Muscle layer of colon (tissue), 2 donors: Measurements from ENCODE around the gene SLC16A10.
"Not testable (repeated sequence)": the region's sequence is repeated elsewhere in the genome, so short reads cannot be mapped to it uniquely, and the experiment has no call there.

Experiments used
- H3K27ac ChIP-seq: one replicate; pipeline ENCODE4 v1.7.0; 2013; ENCODE audit warnings: low read depth, mild to moderate bottlenecking, low read length, moderate library complexity
- H3K27me3 ChIP-seq, 2 donors: one replicate each; pipeline ENCODE4 v1.7.0; 2013; ENCODE audit warnings: low read length in 2 of 2, mild to moderate bottlenecking in 2 of 2; ENCODE audit not compliant: insufficient read depth in 2 of 2, control insufficient read depth in 1 of 2
- H3K36me3 ChIP-seq: one replicate; pipeline ENCODE4 v1.7.0; 2013; ENCODE audit warnings: mild to moderate bottlenecking, low read length; ENCODE audit not compliant: insufficient read depth
- H3K4me1 ChIP-seq: one replicate; pipeline ENCODE4 v1.7.0; 2013; ENCODE audit warnings: mild to moderate bottlenecking, low read length; ENCODE audit not compliant: insufficient read depth
- H3K4me3 ChIP-seq, 2 donors: one replicate each; pipeline ENCODE4 v1.7.0; 2013; ENCODE audit warnings: low read length in 2 of 2, low read depth in 1 of 2, mild to moderate bottlenecking in 1 of 2, moderate library complexity in 1 of 2
- H3K9ac ChIP-seq: one replicate; pipeline ENCODE4 v1.7.0; 2013; ENCODE audit warnings: low read length
- H3K9me3 ChIP-seq: one replicate; pipeline ENCODE4 v1.7.0; 2013; ENCODE audit warnings: mild to moderate bottlenecking, low read length
- donor health status: abdominal sarcoma.
- donor health status: Adenocarcinoma of cecum.

SLC16A10 gene

DNA sequence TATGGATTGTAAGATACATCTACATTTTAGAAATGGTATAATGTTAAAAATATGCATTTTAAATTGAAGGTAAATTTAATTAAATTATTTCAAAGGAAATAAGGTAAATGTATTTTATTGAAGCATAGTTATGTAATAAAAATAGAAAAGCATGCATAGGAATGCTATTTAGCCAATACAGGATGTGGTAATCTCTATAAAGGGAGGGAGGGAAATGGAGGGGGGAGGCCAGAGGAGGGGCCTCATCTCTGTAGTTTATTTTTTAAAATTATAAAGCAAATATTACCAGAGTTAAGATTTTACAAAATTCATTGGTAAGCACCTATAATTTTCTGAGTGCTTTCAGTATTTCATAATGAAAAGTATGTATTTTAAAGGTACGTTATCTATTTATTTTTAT, 27.2 kb downstream of the SLC16A10 start:
- Histone ChIP-seq H3K27ac (no peak overlapping the region), H3K9ac (no peak overlapping the region), H3K4me1 (no peaks in the 10 kb centered on the region)

GRCh38 chr6:111118826-111119225, 31.5 kb downstream of the SLC16A10 start:
- Histone ChIP-seq H3K4me1 (no peaks in the 10 kb centered on the region), H3K27ac (no peak overlapping the region)

More for the DNA sequence above, 27.2 kb downstream of the SLC16A10 start:
- Histone ChIP-seq H3K9me3 (no peaks in the 10 kb centered on the region), H3K27me3 (no peaks in the 10 kb centered on the region), H3K4me3 (no peak overlapping the region), H3K36me3 (no peaks in the 10 kb centered on the region)

GRCh38 chr6:111119571-111120329, 32.4 kb downstream of the SLC16A10 start:
- H3K4me1 ChIP-seq, result no peaks in the 10 kb centered on the region
- no peak overlapping the region for H3K4me3 ChIP-seq
- H3K9ac ChIP-seq, result no peak overlapping the region
- no peak overlapping the region for H3K27ac ChIP-seq
- no peaks in the 10 kb centered on the region for H3K36me3 ChIP-seq
- H3K27me3 ChIP-seq, result no peaks in the 10 kb centered on the region
- no peaks in the 10 kb centered on the region for H3K9me3 ChIP-seq

More at GRCh38 chr6:111118826-111119225, 31.5 kb downstream of the SLC16A10 start:
- H3K9ac ChIP-seq, result no peak overlapping the region
- no peak overlapping the region for H3K4me3 ChIP-seq
- no peaks in the 10 kb centered on the region for H3K36me3 ChIP-seq
- no peaks in the 10 kb centered on the region for H3K9me3 ChIP-seq
- H3K27me3 ChIP-seq, result no peaks in the 10 kb centered on the region

DNA sequence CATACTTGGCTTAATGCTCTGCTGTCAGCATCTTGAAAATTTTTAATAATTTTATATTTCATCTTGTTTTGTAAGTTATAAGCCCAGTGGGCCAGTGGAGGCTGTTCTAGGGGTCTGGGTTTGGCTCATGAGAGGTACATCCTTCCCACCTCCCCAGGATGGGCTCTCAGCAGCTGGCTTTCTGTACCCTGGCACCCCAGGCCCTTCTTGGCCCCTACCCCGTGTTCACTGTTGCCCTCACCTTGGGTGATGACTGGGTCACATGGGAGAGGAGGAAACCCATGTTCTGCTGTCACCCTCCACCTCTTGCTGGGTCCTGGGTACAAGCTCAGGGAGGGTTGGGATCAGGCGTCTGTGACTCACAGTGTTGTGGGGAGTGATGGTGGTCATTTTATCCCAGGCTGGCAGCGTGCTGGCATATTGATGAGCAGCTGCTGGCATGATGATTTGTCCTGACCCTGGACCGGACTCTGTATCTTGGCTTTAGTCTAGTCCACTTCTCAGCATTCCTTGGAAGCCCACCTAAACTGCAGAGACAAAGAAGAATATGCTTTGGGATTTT, 34.6 kb downstream of the SLC16A10 start:
- H3K4me3 ChIP-seq, result no peak overlapping the region
- no peaks in the 10 kb centered on the region for H3K9me3 ChIP-seq
- no peaks in the 10 kb centered on the region for H3K27me3 ChIP-seq
- H3K36me3 ChIP-seq, result no peaks in the 10 kb centered on the region
- no peaks in the 10 kb centered on the region for H3K4me1 ChIP-seq
- no peak overlapping the region for H3K27ac ChIP-seq
- no peak overlapping the region for H3K9ac ChIP-seq

GRCh38 chr6:111122458-111123286, 35.4 kb downstream of the SLC16A10 start:
- H3K27ac ChIP-seq, result no peak overlapping the region
- no peaks in the 10 kb centered on the region for H3K4me1 ChIP-seq
- H3K9ac ChIP-seq, result no peak overlapping the region
- no peak overlapping the region for H3K4me3 ChIP-seq
- no peaks in the 10 kb centered on the region for H3K27me3 ChIP-seq
- no peaks in the 10 kb centered on the region for H3K36me3 ChIP-seq
- no peaks in the 10 kb centered on the region for H3K9me3 ChIP-seq

DNA sequence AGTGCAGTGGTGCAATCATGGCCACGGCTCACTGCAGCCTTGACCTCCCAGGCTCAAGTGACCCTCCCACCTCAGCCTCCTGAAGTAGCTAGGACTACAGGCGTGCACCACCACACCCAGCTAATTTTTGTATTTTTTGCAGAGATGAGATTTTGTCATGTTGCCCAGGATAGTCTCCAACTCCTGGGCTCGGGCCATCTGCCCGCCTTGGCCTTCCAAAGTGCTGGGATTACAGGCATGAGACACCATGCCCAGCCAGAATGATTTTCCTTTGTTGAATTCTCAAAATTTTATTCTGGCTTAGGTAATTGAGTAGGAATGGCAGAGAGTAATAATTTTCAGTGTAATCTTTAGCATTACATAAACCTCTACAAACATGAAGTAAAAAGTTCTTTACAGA, 37.1 kb downstream of the SLC16A10 start:
- Histone ChIP-seq H3K27ac (no peak overlapping the region), H3K9me3 (no peaks in the 10 kb centered on the region), H3K4me1 (peaks cover 5% of the 10 kb centered on the region), H3K4me3 (no peak overlapping the region), H3K36me3 (no peaks in the 10 kb centered on the region), H3K9ac (no peak overlapping the region), H3K27me3 (no peaks in the 10 kb centered on the region)

DNA sequence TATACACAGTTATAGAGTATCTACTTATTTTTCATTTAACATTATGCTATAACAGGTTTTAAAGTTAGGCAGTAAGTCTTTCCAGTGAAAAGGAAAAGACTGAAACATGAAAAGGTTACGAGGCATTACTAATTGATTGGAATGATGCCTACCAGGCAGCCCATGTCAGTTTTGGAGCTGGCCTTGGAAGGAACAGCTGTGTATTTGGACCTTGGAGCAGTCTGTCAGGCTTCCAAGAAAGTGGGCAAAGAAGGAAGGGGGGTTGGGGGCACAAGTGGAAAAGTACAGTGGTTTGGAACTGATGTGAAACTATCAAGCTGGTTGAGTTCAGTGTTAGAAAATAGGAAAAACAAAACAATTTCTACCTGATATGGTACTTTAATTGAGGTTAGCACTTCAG, 41.7 kb downstream of the SLC16A10 start:
- no peaks in the 10 kb centered on the region for H3K27me3 ChIP-seq
- H3K27ac ChIP-seq, result no peak overlapping the region
- H3K4me1 ChIP-seq, result peaks cover 6% of the 10 kb centered on the region
- H3K4me3 ChIP-seq, result no peak overlapping the region
- H3K36me3 ChIP-seq, result no peaks in the 10 kb centered on the region
- H3K9me3 ChIP-seq, result no peaks in the 10 kb centered on the region
- H3K9ac ChIP-seq, result no peak overlapping the region

GRCh38 chr6:111131018-111131417, 43.7 kb downstream of the SLC16A10 start:
- not testable (repeated sequence) for H3K27ac ChIP-seq, H3K4me3 ChIP-seq, H3K4me1 ChIP-seq, H3K36me3 ChIP-seq, H3K27me3 ChIP-seq, H3K9me3 ChIP-seq, H3K9ac ChIP-seq

- not testable (repeated sequence) for H3K9ac ChIP-seq, H3K9me3 ChIP-seq, H3K36me3 ChIP-seq, H3K27me3 ChIP-seq, H3K27ac ChIP-seq, H3K4me1 ChIP-seq, H3K4me3 ChIP-seq
Measured at GRCh38 chr6:111132669-111133068, 45.4 kb downstream of the SLC16A10 start.

- not testable (repeated sequence) for H3K36me3 ChIP-seq, H3K4me1 ChIP-seq, H3K9ac ChIP-seq, H3K4me3 ChIP-seq, H3K9me3 ChIP-seq, H3K27ac ChIP-seq, H3K27me3 ChIP-seq
Measured at GRCh38 chr6:111134236-111134869, 47.0 kb downstream of the SLC16A10 start.

- not testable (repeated sequence) for H3K27me3 ChIP-seq, H3K4me1 ChIP-seq, H3K4me3 ChIP-seq, H3K36me3 ChIP-seq, H3K9ac ChIP-seq, H3K9me3 ChIP-seq, H3K27ac ChIP-seq
Measured at GRCh38 chr6:111137489-111138093, 50.3 kb downstream of the SLC16A10 start.
